KMS-11 (cell line): ENCODE data around the gene NRROS.

Experiments used
- H2AFZ ChIP-seq: fragments of 200-600 bp; sonication (generic); 2 replicates; pipeline ENCODE4 v1.6.1; 2016; ENCODE audit warnings: antibody characterized with exemption, mixed run types, low read depth
- H3K27ac ChIP-seq: fragments of 200-600 bp; sonication (generic); 2 replicates; pipeline ENCODE4 v1.6.1; 2016; ENCODE audit warnings: mild to moderate bottlenecking, mixed run types
- H3K27me3 ChIP-seq: fragments of 200-600 bp; sonication (generic); 2 replicates; pipeline ENCODE4 v1.6.1; 2017; ENCODE audit warnings: mild to moderate bottlenecking, low read depth, mixed run types, moderate library complexity; ENCODE audit not compliant: insufficient read depth
- H3K36me3 ChIP-seq: fragments of 200-600 bp; sonication (generic); 2 replicates; pipeline ENCODE4 v1.6.1; 2017; ENCODE audit warnings: mild to moderate bottlenecking, mixed run types; ENCODE audit not compliant: insufficient read depth
- H3K4me1 ChIP-seq: fragments of 200-600 bp; sonication (generic); 2 replicates; pipeline ENCODE4 v1.6.1; 2016; ENCODE audit warnings: mild to moderate bottlenecking, low read depth, mixed run types; ENCODE audit not compliant: poor library complexity, severe bottlenecking
- H3K4me2 ChIP-seq: fragments of 200-600 bp; sonication (generic); 2 replicates; pipeline ENCODE4 v1.7.0; 2016; ENCODE audit warnings: mild to moderate bottlenecking, mixed run types
- H3K4me3 ChIP-seq: fragments of 200-600 bp; sonication (generic); IDR thresholded peaks from 2 replicates; pipeline ENCODE4 v1.6.1; 2017; ENCODE audit warnings: low read depth, low read length, mixed read lengths; ENCODE audit not compliant: insufficient read depth
- H3K79me2 ChIP-seq: fragments of 200-600 bp; sonication (generic); 2 replicates; pipeline ENCODE4 v1.6.1; 2016; ENCODE audit warnings: low read depth, mixed run types; ENCODE audit not compliant: insufficient read depth
- H3K9ac ChIP-seq: fragments of 200-600 bp; sonication (generic); 2 replicates; pipeline ENCODE4 v1.6.1; 2016; ENCODE audit warnings: mild to moderate bottlenecking, mixed run types
- H4K20me1 ChIP-seq: fragments of 200-600 bp; sonication (generic); 2 replicates; pipeline ENCODE4 v1.6.1; 2016; ENCODE audit warnings: mild to moderate bottlenecking, mixed run types; ENCODE audit not compliant: insufficient read depth
- CTCF ChIP-seq: fragments of 200-600 bp; sonication (generic); conservative IDR thresholded peaks from 2 replicates; pipeline ENCODE4 v1.6.1; 2017; ENCODE audit warnings: low read depth, mild to moderate bottlenecking, antibody characterized with exemption, low read length, moderate library complexity, mixed read lengths

Gene NRROS

GRCh38 chr3:196621611-196622010 lies 17.9 kb upstream of the NRROS start:
- Histone ChIP-seq H4K20me1 (no peaks in the 10 kb centered on the region), H2AFZ (no peak overlapping the region), H3K4me2 (no peak overlapping the region), H3K27ac (no peak overlapping the region), H3K4me1 (no peaks in the 10 kb centered on the region), H3K9ac (no peak overlapping the region), H3K4me3 (no peak overlapping the region), H3K36me3 (no peaks in the 10 kb centered on the region), H3K79me2 (no peaks in the 10 kb centered on the region), H3K27me3 (no peaks in the 10 kb centered on the region)
- TF ChIP-seq CTCF: no peak

- H3K79me2 ChIP-seq: no peaks in the 10 kb centered on the region
- H3K27me3 ChIP-seq: no peaks in the 10 kb centered on the region
- no peak overlapping the region for H3K9ac ChIP-seq
- TF ChIP-seq CTCF: no peak
- H3K4me3 ChIP-seq: no peak overlapping the region
- no peak overlapping the region for H3K4me2 ChIP-seq
- peaks cover 2% of the 10 kb centered on the region for H3K4me1 ChIP-seq
- no peak overlapping the region for H2AFZ ChIP-seq
- no peaks in the 10 kb centered on the region for H3K36me3 ChIP-seq
- H4K20me1 ChIP-seq: no peaks in the 10 kb centered on the region
- H3K27ac ChIP-seq: no peak overlapping the region
These were observed 15.3 kb upstream of the NRROS start for GRCh38 chr3:196624067-196624790.

GRCh38 chr3:196624907-196625306 lies 14.6 kb upstream of the NRROS start:
- no peaks in the 10 kb centered on the region for H4K20me1 ChIP-seq
- H3K4me1 ChIP-seq: peaks cover 9% of the 10 kb centered on the region
- H3K4me2 ChIP-seq: no peak overlapping the region
- no peak overlapping the region for H3K4me3 ChIP-seq
- H3K27ac ChIP-seq: no peak overlapping the region
- H3K27me3 ChIP-seq: no peaks in the 10 kb centered on the region
- no peak for TF ChIP-seq CTCF
- H3K36me3 ChIP-seq: no peaks in the 10 kb centered on the region
- H2AFZ ChIP-seq: no peak overlapping the region
- no peak overlapping the region for H3K9ac ChIP-seq
- no peaks in the 10 kb centered on the region for H3K79me2 ChIP-seq

- Histone ChIP-seq H3K4me2 (no peak overlapping the region), H3K27ac (no peak overlapping the region), H3K9ac (no peak overlapping the region), H3K36me3 (no peaks in the 10 kb centered on the region), H4K20me1 (no peaks in the 10 kb centered on the region), H3K4me1 (peaks cover 13% of the 10 kb centered on the region), H3K4me3 (no peak overlapping the region), H3K27me3 (no peaks in the 10 kb centered on the region), H3K79me2 (no peaks in the 10 kb centered on the region), H2AFZ (no peak overlapping the region)
- TF ChIP-seq CTCF: no peak
These were observed 14.2 kb upstream of the NRROS start for GRCh38 chr3:196625331-196625730.
